DOHH2 (cell line): ENCODE measurements around the gene R3HDM2.

ENCODE experiments used
- CTCF ChIP-seq: fragments of 200-600 bp; sonication (generic); IDR thresholded peaks from one replicate; pipeline ENCODE4 v1.5.1; 2014; ENCODE audit warnings: antibody characterized with exemption, mild to moderate bottlenecking, low read depth, low read length; ENCODE audit not compliant: poor library complexity, severe bottlenecking
- EZH2phosphoT487 ChIP-seq: fragments of 200-600 bp; sonication (generic); IDR thresholded peaks from 2 replicates; pipeline ENCODE4 v1.6.1; 2017; ENCODE audit warnings: borderline replicate concordance, mild to moderate bottlenecking, antibody characterized with exemption, low read length, moderate library complexity, mixed read lengths

- no peak for TF ChIP-seq CTCF
- TF ChIP-seq EZH2phosphoT487 = no peak
Measured at GRCh38 chr12:57220770-57221168, 210.1 kb downstream of the R3HDM2 start.
